SKM-1 treated with dmso at 0.1 percent for 144 hours (cell line): ENCODE results near the gene MAGEA11.
"Not testable (repeated sequence)": the region's sequence is repeated elsewhere in the genome, so short reads cannot be mapped to it uniquely, and the experiment has no call there.

Experiments used
- DNase-seq: peaks from one replicate; lab custom pipeline; 2025; ENCODE audit not compliant: unreplicated experiment; lab: John Stamatoyannopoulos, UW

The MAGEA11 gene, protein sequence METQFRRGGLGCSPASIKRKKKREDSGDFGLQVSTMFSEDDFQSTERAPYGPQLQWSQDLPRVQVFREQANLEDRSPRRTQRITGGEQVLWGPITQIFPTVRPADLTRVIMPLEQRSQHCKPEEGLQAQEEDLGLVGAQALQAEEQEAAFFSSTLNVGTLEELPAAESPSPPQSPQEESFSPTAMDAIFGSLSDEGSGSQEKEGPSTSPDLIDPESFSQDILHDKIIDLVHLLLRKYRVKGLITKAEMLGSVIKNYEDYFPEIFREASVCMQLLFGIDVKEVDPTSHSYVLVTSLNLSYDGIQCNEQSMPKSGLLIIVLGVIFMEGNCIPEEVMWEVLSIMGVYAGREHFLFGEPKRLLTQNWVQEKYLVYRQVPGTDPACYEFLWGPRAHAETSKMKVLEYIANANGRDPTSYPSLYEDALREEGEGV

DNA sequence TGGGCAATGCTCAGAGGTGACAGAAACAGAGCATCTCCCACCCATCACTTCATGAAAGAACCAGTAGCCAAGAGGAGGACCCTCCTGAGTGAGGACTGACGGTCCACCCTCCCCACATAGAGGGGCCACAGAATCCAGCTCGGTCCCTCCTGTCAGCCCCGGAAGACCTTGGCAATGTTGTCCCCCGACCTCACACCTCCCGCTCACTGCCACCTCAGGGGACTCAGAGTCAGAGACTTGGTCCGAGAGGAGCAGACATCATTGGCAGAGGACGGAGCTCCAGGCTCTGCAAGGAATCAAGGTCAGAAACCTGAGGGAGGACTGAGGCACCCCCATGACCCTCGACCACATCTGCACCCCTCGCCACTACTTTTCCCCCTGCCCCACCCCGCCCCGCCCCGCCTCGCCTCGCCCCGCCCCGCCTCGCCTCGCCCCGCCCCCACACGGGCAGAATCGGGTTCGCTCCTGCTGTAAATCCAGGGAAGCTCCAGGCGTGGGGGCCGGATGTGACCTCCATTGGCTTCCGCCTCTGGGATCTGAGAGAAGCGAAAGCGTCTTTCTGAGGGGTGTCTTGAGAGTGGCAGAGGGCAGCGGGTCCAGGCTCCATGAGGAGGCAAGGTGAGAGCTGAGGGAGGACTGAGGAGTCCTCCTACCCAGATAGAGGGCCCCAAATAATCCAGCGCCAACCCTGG is at the start of gene MAGEA11:
Gene MAGEA11, plus strand, starts transcription at position 516 of the 692 bp plus-strand sequence. CDS start 1,100 bp downstream, outside the sequence.
- no peak for DNase-seq

DNA sequence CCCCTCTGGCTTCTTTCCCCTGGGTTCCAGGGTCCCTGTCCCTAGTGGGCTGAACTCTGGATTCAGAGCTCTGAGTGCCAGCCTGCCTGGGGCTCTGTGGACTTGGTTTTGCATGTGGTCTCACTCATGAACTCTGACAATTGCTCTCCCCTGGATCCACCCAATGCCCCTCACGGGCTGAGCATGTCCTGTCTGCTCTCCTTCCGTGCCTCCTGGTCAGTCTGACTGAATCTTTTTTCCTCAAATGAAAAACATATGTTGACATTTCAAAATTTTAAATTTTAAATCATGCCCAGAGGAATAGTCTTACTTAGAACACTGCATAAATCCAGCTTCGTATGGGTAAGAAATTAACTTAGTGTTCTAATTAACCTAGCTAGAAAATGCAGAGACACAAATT is 36.8 kb upstream of the MAGEA11 start:
- DNase-seq, result not testable (repeated sequence)

DNA sequence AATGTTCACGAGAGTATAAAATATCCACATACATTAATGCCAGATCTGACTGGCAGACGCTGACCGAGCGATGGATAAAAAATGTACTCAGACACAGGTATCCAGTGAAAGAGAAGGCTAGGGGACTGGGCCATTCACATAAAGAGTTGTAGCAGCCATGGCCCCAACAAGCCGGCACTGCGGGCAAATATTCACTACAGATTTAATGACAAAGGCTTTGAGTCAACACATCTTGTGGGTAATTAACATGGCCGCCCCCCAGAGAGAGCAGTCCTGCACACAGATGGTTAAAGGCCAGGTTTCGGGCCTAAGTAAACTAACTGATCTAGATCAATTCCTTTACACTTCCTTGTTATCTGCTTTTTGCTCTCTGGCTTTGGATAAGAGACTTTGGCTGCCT is 36.3 kb upstream of the MAGEA11 start:
- not testable (repeated sequence) for DNase-seq

DNA sequence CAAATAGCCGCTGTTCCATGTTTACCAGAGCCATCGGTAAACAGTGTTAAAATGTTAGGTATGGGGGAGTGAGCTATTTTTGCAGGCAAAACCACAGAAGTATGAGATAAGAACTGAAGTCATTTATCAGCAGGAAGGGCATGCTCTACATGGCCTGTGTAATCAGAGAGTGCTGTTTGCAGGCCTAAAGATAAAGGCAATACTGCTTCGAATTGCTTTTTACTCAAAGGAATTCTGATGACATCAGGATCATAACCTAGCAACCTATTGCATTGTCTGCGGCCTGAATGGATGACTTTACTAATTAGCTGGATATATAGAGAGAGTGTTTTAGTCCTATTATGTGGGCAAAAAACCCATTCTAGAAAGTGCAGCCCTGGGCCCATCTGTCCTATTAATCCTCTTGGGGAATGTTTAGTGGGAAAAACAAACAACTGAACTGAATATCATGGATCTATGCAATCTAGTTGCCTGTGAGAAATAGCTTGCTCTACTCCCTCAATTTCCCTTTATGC is 32.6 kb upstream of the MAGEA11 start:
- not testable (repeated sequence) for DNase-seq

DNA sequence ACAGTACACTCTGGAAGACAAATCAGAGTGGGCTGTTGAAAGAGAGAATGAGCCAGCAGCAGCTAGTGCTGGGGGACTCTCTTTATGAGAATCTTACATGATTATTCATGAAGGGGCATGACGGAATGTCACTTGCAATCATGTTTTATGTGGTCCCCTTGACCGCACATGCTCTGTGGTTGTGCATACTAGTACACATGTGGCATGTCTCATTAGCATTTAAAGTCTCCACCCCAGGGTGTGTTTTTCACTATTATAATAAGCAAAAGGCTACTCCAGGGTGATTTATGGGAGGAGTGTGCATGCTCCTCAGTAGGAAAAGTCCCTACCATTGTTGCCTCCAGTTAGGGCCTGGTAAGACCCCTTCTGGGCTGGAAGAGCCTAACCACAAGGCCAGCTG is 30.7 kb upstream of the MAGEA11 start:
- no peak for DNase-seq

DNA sequence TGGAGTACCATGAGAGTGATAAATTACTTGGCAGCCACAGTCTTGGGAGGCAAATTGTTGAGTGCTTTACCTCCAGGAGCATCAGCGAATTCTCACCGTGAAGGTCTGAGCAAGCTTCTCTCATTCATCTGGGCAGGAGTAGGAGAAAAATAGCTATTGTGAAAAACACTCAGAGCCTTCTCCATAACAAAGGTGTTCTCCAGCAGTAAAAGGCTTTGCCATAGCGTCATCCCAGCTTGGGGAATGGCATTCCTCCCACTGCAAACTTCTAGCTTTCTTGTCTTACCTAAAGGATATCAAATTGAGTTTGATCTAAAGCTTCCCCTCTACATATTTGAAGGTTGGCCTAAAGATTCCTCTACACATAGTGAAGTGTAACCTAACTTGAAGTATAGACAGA is 29.8 kb upstream of the MAGEA11 start:
- DNase-seq, result no peak

DNA sequence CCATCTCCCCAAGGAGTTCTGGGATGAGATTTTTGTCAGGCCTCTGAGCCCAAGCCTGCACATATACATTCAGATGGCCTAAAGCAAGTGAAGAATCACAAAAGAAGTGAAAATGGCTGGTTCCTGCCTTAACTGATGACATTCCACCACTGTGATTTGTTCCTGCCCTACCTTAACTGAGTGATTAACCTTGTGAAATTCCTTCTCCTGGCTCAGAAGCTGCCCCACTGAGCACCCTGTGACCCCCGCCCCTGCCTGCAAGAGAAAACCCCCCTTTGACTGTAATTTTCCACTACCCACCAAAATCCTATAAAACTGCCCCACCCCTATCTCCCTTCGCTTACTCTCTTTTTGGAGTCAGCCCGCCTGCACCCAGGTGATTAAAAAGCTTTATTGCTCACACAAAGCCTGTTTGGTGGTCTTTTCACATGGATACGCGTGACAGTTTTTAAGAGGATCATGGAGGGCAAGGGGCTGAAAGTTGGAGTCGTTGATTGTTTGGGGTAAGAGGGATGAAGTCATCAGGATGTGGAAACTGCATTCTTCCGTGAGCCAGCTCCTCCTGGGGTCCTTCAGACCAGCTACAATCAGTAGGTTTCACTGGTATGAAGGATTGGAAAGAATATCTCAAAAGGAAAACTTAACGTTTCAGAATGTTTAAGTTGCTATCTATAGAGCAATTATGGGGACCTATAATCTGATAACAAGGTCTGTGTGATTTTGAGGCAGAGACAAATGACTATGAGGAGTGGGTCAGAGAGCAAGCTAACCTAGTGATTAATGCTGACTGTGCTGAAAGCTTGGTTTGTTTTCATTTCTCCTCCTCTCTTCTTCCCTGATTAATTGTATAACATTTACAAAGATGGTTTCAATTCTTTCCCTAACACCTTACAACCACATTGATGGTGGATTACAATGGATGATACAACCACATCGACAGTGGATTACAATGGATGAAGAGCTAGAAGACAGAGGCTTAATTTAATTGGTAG is 28.6 kb upstream of the MAGEA11 start:
- DNase-seq, result no peak

DNA sequence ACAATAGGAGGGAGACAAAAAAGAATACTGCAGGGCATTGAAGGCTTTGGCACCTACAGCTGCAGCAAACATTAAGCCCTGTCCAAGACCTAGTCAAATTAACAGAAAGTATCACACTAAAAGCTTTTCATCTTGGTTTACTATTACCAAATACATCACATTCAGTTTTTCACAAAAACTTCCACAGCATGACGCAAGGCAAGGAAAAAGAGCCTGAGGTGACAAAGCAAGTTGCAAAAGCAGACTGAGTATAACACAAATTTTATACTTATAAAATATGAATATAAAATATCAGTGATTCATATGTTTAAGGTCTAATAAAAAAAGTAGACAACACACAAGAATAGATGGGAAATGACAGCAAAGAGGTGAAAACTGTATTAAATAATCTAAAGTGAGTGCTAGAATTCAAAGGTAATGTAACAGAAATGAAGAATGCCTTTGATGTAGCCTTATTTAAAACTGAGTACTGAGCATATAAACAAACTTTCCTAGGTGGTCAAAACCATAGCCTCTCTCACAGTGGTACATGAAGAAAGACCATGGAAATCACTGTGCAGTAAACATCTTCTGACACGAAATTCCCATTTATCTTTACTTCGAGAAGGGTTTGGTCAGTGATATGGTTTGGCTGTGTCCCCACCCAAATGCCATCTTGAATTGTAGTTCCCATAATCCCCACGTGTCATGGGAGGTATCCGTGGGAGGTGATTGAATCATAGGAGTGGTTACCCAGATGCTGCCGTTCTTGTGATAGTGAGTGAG is 27.7 kb upstream of the MAGEA11 start:
- DNase-seq, result no peak

DNA sequence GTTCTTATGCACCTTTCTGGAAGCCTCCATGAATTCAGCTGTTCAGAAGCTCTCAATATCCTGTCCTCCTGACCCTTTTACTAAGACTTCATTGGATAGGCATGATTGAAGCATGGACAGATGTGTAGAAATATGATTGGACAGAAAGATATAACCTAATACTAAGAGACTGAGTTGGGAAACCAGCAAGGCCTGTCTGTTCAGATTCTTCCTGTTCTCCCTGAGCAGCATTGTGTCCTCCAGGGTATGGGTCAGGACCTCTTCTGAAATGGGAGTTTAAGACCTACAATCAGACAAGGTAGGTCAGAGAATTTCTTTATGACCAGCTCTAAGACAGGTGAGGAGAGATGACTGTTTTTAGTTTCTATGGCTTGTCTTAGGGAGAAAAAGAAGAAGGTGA is 23.9 kb upstream of the MAGEA11 start:
- no peak for DNase-seq

DNA sequence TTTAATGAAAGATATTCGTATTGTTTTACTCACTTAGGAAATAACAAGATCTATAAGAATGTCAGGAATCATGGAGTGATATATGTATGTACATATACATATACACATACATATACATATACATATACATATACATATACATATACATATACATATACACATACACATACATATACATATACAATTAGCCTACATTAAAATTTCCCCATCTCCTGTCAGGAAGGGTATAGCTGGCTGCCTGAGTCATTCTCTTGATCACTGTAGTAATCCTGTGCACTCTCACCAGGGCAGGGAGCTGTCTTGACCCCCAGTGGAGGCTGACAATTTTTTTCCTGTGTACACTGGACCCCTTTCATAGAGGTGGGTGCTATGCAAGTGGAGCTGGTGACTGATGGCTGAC is 23.3 kb upstream of the MAGEA11 start:
- no peak for DNase-seq

DNA sequence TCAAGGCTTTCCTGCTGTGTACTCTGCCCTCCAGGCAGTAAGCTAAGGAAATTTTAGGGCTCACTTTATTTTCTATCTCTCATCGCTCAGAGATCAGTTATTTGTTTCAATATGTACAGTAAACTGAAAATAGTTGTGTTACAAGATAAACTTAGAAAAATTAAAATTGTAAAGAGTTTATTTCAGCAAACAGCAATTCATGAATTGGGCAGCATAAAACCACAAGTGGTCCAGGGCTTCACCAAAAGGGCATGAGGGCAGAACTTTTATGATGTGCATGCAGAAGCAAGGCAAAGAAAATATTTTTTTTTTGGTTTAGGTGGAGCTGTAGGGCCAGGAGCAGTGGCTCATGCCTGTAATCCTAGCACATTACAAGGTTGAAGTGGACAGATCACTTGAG is 20.1 kb upstream of the MAGEA11 start:
- no peak for DNase-seq

DNA sequence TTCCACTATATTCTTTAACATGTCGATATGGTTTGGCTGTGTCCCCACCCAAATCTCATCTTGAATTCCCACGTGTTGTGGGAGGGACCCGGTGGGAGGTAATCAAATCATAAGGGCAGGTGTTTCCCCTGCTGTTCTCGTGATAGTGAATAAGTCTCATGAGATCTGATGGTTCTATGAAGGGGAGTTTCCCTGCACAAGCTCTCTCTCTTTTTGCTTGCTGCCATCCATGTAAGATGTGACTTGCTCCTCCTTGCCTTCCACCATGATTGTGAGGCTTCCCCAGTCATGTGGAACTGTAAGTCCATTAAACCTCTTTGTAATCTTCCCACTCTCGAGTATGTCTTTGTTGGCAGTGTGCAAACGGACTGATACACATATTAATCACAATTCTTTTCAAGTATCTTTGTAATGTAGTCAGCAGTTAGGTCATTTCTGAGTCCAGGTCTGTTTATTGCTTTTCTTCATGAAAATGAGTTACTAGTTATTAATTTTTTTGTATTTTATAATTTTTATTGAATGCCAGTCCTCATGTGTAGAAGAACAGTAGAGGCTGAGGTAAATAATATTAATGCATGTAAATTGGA is 19.1 kb upstream of the MAGEA11 start:
- DNase-seq, result not testable (repeated sequence)

DNA sequence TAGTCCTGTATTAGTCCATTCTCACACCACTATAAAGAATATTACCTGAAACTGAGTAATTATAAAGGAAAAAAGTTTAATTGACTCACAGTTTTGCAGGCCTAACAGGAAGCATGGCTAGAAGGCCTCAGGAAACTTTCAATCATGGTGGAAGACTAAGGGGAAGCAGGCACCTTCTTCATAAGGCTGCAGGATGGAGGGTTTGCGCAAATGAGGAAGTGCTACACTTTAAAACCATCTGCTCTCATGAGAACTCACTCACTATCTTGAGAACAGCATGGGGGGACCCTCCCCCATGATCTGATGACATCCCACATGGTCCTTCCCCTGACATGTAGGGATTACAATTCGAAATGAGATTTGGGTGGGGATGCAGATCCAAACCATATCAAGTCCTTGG is 12.1 kb upstream of the MAGEA11 start:
- DNase-seq, result no peak

DNA sequence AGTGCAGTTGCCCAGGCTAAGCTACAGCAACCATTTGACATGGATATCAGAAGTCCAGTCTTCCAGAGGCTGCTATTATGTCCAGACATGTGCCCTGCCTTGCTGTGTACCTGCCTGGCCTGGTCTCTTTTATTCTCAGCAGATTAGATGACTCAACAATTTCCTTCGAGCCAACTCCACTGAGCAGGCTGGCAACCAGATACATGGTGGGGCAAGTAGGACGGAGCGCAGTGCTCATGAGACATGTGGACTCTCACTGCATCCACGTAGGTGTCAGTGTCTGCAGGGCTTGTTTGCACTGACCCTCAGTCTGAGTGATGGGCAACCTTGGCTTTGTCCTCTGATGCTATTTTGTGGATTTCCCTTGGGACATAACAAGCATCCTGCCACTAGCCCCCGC is 7.2 kb upstream of the MAGEA11 start:
- DNase-seq, result no peak

DNA sequence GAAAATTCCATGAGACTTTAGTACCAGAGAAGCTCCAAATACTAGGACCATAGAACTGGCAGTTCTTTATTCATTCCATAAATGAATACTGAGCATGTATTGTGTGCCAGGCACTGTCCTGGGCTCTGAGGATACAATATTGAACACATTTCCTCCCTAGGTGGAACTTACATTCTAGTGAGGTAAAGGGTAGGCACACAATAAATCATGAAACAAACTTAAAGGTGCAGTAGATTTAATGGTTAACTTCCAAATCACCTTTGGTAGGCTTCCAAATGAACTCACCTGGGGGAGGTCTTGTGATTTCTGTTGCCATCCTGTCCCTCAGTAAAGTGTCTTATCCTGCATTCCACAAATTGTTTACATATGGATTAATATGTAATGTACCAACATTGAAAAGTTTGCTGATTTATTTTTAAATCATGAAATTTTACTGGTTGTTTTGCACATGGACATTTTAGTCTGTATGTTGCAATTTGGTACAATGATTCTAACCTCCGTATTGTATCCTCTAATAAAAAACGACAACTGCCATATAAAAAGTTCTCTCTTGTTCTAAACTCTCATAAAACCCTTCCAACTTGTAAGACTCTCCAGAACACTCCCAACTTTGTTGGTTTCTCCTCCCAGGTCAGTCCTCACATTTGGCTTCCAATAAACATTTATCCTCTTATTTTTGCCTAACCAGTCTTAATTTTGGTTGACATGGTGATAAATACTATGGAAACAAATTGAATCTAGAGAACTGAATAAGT is 4.5 kb upstream of the MAGEA11 start:
- DNase-seq, result no peak

DNA sequence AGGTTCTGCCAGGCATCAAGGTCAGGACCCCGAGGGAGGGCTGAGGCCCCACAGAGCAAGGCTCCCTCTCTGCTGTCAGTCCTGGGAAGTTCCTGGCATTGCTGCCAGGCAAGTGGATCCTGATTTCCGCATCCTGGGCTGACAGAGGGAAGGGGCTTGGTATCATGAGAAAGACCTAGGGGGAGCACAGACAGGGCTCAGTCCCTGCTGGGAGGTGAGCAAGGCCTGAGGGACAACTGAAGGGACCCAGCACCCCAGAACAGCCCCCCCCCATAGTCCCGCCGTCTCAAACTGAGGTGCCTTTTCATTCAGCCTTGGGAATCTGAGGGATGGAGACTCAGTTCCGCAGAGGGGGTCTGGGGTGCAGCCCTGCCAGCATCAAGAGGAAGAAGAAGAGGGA is 971 bp downstream of the MAGEA11 start:
- no peak for DNase-seq

DNA sequence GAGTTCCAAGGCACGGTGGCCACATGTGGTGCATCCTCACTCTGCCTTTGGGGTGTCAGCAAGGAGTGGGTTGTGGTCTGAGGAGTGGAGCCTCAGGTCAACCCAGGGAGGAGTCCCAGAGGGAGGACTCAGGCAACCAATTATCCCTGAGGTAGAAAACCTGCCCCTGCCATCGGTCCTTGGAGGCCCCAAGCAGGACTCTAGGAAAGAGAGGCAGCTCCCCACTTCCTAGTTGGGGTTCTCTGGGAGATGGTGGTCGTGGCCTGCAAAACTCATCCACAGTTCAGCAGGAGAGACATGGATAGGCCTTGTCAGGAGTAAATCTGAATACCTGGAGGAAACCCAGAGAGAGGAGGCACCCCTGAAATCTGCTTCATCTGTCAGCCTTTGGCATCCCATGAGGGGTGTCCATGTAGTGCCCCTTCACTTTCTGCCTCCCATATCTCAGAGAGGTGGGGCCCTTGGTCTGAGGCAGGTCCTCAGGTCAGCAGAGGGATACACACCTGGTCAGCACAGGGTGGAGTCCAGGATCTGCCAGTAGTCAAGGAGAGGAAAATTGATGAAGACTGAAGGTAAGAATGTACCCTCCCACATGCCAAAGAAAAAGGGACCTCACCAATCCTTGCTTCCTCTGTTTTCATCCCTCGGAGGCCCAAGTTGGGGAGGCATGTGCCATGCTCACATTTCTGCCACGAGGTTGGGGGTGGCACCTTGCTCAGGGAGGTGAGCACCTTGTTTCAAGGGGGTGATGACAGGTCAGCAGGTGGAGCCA is 1.6 kb downstream of the MAGEA11 start:
- no peak for DNase-seq

DNA sequence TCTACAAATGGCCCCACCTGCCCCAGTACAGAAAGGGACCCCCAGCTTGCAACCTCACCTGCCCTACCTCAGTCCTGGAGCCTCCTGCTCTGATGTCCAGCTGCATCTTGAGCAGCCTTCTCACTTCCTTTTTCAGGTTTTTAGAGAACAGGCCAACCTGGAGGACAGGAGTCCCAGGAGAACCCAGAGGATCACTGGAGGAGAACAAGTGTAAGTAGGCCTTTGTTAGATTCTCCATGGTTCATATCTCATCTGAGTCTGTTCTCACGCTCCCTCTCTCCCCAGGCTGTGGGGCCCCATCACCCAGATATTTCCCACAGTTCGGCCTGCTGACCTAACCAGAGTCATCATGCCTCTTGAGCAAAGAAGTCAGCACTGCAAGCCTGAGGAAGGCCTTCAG is 3.6 kb downstream of the MAGEA11 start:
- no peak for DNase-seq
